Fibroblast of the aortic adventitia (primary cell): ENCODE data around the gene MIGA1. TPM values are rescaled to one million over a fixed set of nuclear protein-coding genes. Genes with fewer than 3 reads are reported as not detected.
"Not testable (repeated sequence)": the region's sequence is repeated elsewhere in the genome, so short reads cannot be mapped to it uniquely, and the experiment has no call there.

Source experiments
- DNase-seq: peaks from one replicate; pipeline ENCODE4 v3.0.0-alpha.2; 2010; ENCODE audit warnings: low read depth
- H3K4me3 ChIP-seq: 2 replicates; pipeline ENCODE4 v1.5.1; 2011; ENCODE audit warnings: low read depth, mild to moderate bottlenecking, control low read depth, low read length, moderate library complexity
- CTCF ChIP-seq: IDR thresholded peaks from 2 replicates; pipeline ENCODE4 v1.5.1; 2011; ENCODE audit warnings: mild to moderate bottlenecking, low read length, control low read depth, inconsistent platforms; ENCODE audit not compliant: insufficient read depth
- total RNA-seq: library from RNA; depleted of rRNA; stranded (reverse); fragments of >200 nt; gene quantifications from 2 replicates; pipeline ENCODE4 v1.2.3, GENCODE V29; 2012; ENCODE audit warnings: low replicate concordance

MIGA1 gene
- total RNA-seq, 1 donor, result 19.3 TPM

GRCh38 chr1:77802026-77802425 lies 22.6 kb downstream of the MIGA1 start:
- DNase-seq, result no peak
- no peak overlapping the region for H3K4me3 ChIP-seq
- no peak for TF ChIP-seq CTCF

- no peak for DNase-seq
- no peak for TF ChIP-seq CTCF
- H3K4me3 ChIP-seq, result no peak overlapping the region
Observed at GRCh38 chr1:77803371-77803770, 23.9 kb downstream of the MIGA1 start.

- not testable (repeated sequence) for DNase-seq, H3K4me3 ChIP-seq
Observed at GRCh38 chr1:77809787-77810462, 30.5 kb downstream of the MIGA1 start.

- DNase-seq, H3K4me3 ChIP-seq: not testable (repeated sequence)
Observed at GRCh38 chr1:77811589-77811988, 32.1 kb downstream of the MIGA1 start.

- TF ChIP-seq CTCF, result no peak
- no peak for DNase-seq
- H3K4me3 ChIP-seq, result no peak overlapping the region
Observed at GRCh38 chr1:77817368-77818209, 38.1 kb downstream of the MIGA1 start.

GRCh38 chr1:77820121-77820520 lies 40.7 kb downstream of the MIGA1 start:
- no peak for DNase-seq
- no peak overlapping the region for H3K4me3 ChIP-seq
- no peak for TF ChIP-seq CTCF

- H3K4me3 ChIP-seq, result no peak overlapping the region
- no peak for TF ChIP-seq CTCF
- peak; percentile 83 for DNase-seq
Observed at GRCh38 chr1:77824079-77824478, 44.6 kb downstream of the MIGA1 start.
